Measurements from ENCODE around the gene NOVA2. TPM values are rescaled to one million over a fixed set of nuclear protein-coding genes. Genes with fewer than 3 reads are reported as not detected.

Gene NOVA2
- total and polyA plus RNA-seq, 9 of the 15 experiments (the other 6 are each of a cell fraction or from before 2014, with no cell fraction given) = not detected

DNA sequence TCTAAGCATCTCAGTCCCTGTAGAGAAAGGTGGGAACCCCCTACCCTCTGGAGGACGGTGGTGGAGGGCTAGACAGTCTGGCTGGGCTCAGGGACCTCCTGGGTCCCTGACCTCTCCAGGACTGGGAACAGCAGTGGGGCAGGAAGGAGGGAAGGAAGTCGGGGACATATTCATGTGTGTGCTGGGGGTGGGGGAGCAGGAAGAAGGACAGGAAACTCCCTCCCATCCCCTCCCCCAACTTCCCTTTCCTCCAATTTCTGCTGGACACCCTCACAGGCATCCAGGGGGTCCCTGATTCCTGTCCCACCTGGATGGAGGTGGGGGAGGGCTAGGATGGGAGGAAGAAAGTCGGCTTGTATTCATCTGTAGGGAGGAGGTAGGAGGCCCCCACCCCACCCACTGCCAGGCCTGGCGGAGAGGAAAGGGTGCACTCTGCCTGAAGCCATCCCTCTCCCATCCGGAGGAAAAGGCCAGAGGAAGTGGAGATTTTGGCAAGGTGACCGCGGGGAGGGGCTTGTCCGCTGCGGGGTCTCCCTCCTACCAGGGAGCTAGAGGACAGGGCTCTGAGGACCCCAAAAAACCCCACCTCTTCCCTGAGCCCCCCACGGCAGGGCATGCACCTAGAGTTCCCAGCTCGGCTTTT lies 2.3 kb downstream of the NOVA2 start:
- H3K4me2 ChIP-seq (ENCODE audit: insufficient read depth, low read length) = no peak overlapping the region
- TF ChIP-seq MAZ (CRISPR knock-in tag; conservative IDR thresholded peaks at IDR 0.05 in 1 of 2, IDR thresholded peaks at IDR 0.05 in 1 of 2) (no peak), HDAC8 (tag; IDR thresholded peaks at IDR 0.05) (no peak), ZNF239 (CRISPR knock-in tag; IDR thresholded peaks at IDR 0.05) (no peak), ZNF830 (CRISPR knock-in tag; IDR thresholded peaks at IDR 0.05) (no peak)
- DNase-seq (ENCODE audit: extremely low read depth in 1 of 4, low spot score in 3 of 4) (no peak), ATAC-seq (no peak), FAIRE-seq (no peak)
- no peaks in the 10 kb centered on the region for H3K36me3 ChIP-seq (ENCODE audit: control insufficient read depth, insufficient read depth, low read length)
- peaks cover 0 to 19% of the 10 kb centered on the region in 2 experiments; a peak in 2 of 5 replicates for H3K4me1 ChIP-seq (replicated peaks in 1 of 2; ENCODE audit: control insufficient read depth in 2 of 2, insufficient read depth in 2 of 2, low read length in 2 of 2)
- H3K4me3 ChIP-seq = no peak overlapping the region
- in situ Hi-C loops (cut with MboI) = no loop called here
- no peak overlapping the region for H3K27ac ChIP-seq (ENCODE audit: extremely low read depth, low read depth, low read length)
- no peaks in the 10 kb centered on the region for H3K9me3 ChIP-seq (replicated peaks; ENCODE audit: control insufficient read depth, insufficient read depth, low read depth, low read length)
- ChIA-PET POLR2A (interaction anchor here (0.9 kb wide), 1 partner anchor 24 kb away, joined by 3 read pairs; the partner anchor contains the start of gene CCDC61), CTCF (ENCODE audit: low intra/inter-chr PET ratio) (no interaction called here)
- H3K9ac ChIP-seq (ENCODE audit: insufficient read depth in 1 of 2, low read depth in 2 of 2, low read length in 2 of 2) = no peak overlapping the region
- H4K20me1 ChIP-seq (replicated peaks; ENCODE audit: control insufficient read depth, insufficient read depth, low read length) = peaks cover 13% of the 10 kb centered on the region
- H3K27me3 ChIP-seq (ENCODE audit: control insufficient read depth in 2 of 2, insufficient read depth in 2 of 2, low read length in 2 of 2) = peaks cover 29 to 59% of the 10 kb centered on the region in 2 experiments
- WGBS (ENCODE audit: insufficient coverage, low coverage, missing lambda C conversion rate) = 5% methylated on average over 11 of the region's 11 CpGs
- H2AFZ ChIP-seq (ENCODE audit: low read depth, low read length) = no peak overlapping the region
- intact Hi-C loops (cut with micrococcal nuclease) = no loop called here
- no peaks in the 10 kb centered on the region for H3K9me1 ChIP-seq (ENCODE audit: control insufficient read depth, insufficient read depth, low read length)
- no TSS peak for BruUV-seq (replicated peaks)
- H3K79me2 ChIP-seq (ENCODE audit: control insufficient read depth, insufficient read depth, low read length) = no peaks in the 10 kb centered on the region

DNA sequence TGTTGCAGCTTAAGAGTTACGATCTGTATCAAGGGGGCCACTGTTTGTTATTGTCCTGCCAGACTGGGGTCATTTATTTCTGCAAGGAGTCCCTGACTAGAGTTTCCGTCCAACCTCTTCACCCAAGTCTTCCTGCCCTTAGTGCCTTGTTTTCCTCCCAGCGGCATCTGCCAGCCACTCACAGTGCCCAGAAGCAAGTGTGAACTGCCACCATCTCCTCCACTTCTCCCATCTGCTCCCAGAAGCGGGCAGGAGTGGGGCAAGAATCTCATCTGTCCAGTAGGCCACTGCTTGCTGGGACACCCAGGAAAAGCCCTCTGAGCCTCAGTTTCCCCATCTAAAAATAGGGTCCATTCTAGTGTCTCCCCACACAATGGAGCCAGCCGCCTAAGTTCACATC lies 4.0 kb downstream of the NOVA2 start:
- Histone ChIP-seq H3K9me3 (replicated peaks; ENCODE audit: control insufficient read depth, insufficient read depth, low read depth, low read length) (no peaks in the 10 kb centered on the region), H3K79me2 (ENCODE audit: control insufficient read depth, insufficient read depth, low read length) (no peaks in the 10 kb centered on the region), H3K36me3 (ENCODE audit: control insufficient read depth, insufficient read depth, low read length) (no peaks in the 10 kb centered on the region), H3K27me3 (ENCODE audit: control insufficient read depth in 2 of 2, insufficient read depth in 2 of 2, low read length in 2 of 2) (peaks cover 29 to 57% of the 10 kb centered on the region in 2 experiments), H3K4me2 (ENCODE audit: insufficient read depth, low read length) (no peak overlapping the region), H3K4me1 (replicated peaks in 1 of 2; ENCODE audit: control insufficient read depth in 2 of 2, insufficient read depth in 2 of 2, low read length in 2 of 2) (peaks cover 0 to 15% of the 10 kb centered on the region in 2 experiments; a peak in 2 of 5 replicates), H4K20me1 (replicated peaks; ENCODE audit: control insufficient read depth, insufficient read depth, low read length) (peaks cover 13% of the 10 kb centered on the region), H2AFZ (ENCODE audit: low read depth, low read length) (no peak overlapping the region), H3K9me1 (ENCODE audit: control insufficient read depth, insufficient read depth, low read length) (no peaks in the 10 kb centered on the region), H3K9ac (ENCODE audit: insufficient read depth in 1 of 2, low read depth in 2 of 2, low read length in 2 of 2) (no peak overlapping the region), H3K4me3 (no peak overlapping the region), H3K27ac (ENCODE audit: extremely low read depth, low read depth, low read length) (no peak overlapping the region)
- in situ Hi-C loops (cut with MboI) = no loop called here
- intact Hi-C loops (cut with micrococcal nuclease) = no loop called here
- no peak for TF ChIP-seq SAFB2 (IDR thresholded peaks at IDR 0.05; ENCODE audit: borderline replicate concordance, low read depth, low read length, severe bottlenecking)
- TF ChIP-seq ESRRA (IDR thresholded peaks at IDR 0.05; ENCODE audit: borderline replicate concordance, low read depth) = no peak
- TF ChIP-seq ZNF696 (CRISPR knock-in tag; conservative IDR thresholded peaks at IDR 0.05) = no peak
- TF ChIP-seq, protein P1, sequence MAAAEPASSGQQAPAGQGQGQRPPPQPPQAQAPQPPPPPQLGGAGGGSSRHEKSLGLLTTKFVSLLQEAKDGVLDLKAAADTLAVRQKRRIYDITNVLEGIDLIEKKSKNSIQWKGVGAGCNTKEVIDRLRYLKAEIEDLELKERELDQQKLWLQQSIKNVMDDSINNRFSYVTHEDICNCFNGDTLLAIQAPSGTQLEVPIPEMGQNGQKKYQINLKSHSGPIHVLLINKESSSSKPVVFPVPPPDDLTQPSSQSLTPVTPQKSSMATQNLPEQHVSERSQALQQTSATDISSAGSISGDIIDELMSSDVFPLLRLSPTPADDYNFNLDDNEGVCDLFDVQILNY (CRISPR knock-in tag; IDR thresholded peaks at IDR 0.05) = no peak
- TF ChIP-seq, protein P2, sequence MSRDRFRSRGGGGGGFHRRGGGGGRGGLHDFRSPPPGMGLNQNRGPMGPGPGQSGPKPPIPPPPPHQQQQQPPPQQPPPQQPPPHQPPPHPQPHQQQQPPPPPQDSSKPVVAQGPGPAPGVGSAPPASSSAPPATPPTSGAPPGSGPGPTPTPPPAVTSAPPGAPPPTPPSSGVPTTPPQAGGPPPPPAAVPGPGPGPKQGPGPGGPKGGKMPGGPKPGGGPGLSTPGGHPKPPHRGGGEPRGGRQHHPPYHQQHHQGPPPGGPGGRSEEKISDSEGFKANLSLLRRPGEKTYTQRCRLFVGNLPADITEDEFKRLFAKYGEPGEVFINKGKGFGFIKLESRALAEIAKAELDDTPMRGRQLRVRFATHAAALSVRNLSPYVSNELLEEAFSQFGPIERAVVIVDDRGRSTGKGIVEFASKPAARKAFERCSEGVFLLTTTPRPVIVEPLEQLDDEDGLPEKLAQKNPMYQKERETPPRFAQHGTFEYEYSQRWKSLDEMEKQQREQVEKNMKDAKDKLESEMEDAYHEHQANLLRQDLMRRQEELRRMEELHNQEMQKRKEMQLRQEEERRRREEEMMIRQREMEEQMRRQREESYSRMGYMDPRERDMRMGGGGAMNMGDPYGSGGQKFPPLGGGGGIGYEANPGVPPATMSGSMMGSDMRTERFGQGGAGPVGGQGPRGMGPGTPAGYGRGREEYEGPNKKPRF (IDR thresholded peaks at IDR 0.05; ENCODE audit: low read depth, low read length) = no peak
- TF ChIP-seq FOS (IDR thresholded peaks at IDR 0.05; ENCODE audit: extremely low read depth, insufficient read length) = no peak
- no peak for ATAC-seq
- BruUV-seq (replicated peaks) = no TSS peak
- no peak for DNase-seq (ENCODE audit: extremely low read depth in 1 of 4, low spot score in 3 of 4)
- ChIA-PET CTCF (ENCODE audit: low intra/inter-chr PET ratio) (no interaction called here), POLR2A (no interaction called here)
- 2% methylated on average over 5 of the region's 5 CpGs for whole genome bisulfite sequencing (ENCODE audit: insufficient coverage, low coverage, missing lambda C conversion rate)
- FAIRE-seq = no peak
